ENCODE data around the gene CCR6.

Gene CCR6

GRCh38 chr6:167125855-167126349, 3.0 kb downstream of the CCR6 start:
- H3K4me3 ChIP-seq (replicated peaks in 1 of 2; ENCODE audit: low read depth in 2 of 2, low read length in 2 of 2), result no peak overlapping the region
- DNase-seq (ENCODE audit: low read depth in 2 of 2), result no peak
- TF ChIP-seq, protein P1, sequence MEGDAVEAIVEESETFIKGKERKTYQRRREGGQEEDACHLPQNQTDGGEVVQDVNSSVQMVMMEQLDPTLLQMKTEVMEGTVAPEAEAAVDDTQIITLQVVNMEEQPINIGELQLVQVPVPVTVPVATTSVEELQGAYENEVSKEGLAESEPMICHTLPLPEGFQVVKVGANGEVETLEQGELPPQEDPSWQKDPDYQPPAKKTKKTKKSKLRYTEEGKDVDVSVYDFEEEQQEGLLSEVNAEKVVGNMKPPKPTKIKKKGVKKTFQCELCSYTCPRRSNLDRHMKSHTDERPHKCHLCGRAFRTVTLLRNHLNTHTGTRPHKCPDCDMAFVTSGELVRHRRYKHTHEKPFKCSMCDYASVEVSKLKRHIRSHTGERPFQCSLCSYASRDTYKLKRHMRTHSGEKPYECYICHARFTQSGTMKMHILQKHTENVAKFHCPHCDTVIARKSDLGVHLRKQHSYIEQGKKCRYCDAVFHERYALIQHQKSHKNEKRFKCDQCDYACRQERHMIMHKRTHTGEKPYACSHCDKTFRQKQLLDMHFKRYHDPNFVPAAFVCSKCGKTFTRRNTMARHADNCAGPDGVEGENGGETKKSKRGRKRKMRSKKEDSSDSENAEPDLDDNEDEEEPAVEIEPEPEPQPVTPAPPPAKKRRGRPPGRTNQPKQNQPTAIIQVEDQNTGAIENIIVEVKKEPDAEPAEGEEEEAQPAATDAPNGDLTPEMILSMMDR (IDR thresholded peaks at IDR 0.05; ENCODE audit: low read depth, low read length), result no peak

DNA sequence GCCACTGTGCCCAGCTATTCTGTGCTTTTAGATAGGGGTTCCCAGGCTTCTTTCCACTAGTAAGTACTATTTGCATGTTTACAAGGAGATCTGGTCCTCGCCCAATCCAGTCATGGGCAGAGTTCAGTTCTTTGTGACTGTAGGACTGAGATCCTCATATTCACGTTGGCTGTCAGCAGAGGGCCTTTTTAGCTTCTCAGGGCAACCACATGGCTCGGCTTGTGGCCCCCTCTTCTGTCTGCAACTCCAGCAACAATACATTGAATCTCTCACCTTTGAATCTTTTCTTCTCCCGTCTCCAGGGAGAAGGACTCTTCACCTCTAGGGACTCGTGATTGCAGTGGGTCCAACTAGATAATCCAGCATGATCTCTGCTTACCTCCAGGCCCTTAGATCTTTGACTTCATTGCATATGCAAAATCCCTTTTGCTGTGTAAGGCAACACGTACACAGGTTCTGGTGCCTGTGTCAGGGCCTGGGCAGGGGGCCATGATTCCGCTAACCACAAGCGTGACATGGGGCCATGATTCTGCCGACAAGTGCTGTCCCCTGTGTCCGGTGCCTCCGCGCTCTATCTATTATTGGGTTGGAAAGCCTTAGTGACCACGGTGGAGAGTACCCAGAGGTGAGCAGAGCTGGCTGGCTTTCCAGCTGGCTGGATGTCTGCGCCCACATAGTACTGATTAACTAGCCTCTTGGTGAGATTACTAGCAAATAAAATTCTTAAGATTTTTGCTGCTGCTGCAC, 5.1 kb downstream of the CCR6 start:
- DNase-seq (ENCODE audit: low read depth in 2 of 2), result no peak
- TF ChIP-seq, protein P1 (IDR thresholded peaks at IDR 0.05; ENCODE audit: low read depth, low read length), result no peak
- no peak overlapping the region for H3K4me3 ChIP-seq (replicated peaks in 1 of 2; ENCODE audit: low read depth in 2 of 2, low read length in 2 of 2)

GRCh38 chr6:167129159-167129558, 6.3 kb downstream of the CCR6 start:
- TF ChIP-seq, protein P1 (IDR thresholded peaks at IDR 0.05; ENCODE audit: low read depth, low read length), result no peak
- H3K4me3 ChIP-seq (replicated peaks in 1 of 2; ENCODE audit: low read depth in 2 of 2, low read length in 2 of 2), result no peak overlapping the region
- DNase-seq (ENCODE audit: low read depth in 2 of 2), result no peak

DNA sequence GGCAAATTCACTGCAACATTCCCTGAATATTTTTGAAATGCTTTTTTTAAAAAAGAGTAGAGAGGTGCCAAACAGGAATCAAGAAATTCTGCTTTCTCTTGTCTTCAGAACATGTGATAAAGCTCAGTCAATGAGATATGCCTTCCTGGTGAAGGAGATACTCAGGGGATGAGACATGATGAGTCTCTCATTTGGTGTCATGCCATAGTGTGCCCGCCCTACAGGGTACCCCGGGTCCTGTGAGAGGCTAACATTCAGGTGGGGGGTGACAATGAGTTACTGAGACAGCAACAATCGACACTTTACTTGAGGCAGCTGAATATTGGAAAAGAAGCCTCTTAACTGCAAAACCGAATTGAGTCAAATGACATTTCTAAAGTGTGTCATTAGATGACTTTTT, 6.7 kb downstream of the CCR6 start:
- no peak overlapping the region for H3K4me3 ChIP-seq (replicated peaks in 1 of 2; ENCODE audit: low read depth in 2 of 2, low read length in 2 of 2)
- DNase-seq (ENCODE audit: low read depth in 2 of 2), result no peak
- TF ChIP-seq, protein P1 (IDR thresholded peaks at IDR 0.05; ENCODE audit: low read depth, low read length), result no peak

- DNase-seq (ENCODE audit: low read depth in 2 of 2), result no peak
- TF ChIP-seq, protein P1 (IDR thresholded peaks at IDR 0.05; ENCODE audit: low read depth, low read length), result no peak
- no peak overlapping the region for H3K4me3 ChIP-seq (replicated peaks in 1 of 2; ENCODE audit: low read depth in 2 of 2, low read length in 2 of 2)
Observed at GRCh38 chr6:167130008-167130677, 7.2 kb downstream of the CCR6 start.

DNA sequence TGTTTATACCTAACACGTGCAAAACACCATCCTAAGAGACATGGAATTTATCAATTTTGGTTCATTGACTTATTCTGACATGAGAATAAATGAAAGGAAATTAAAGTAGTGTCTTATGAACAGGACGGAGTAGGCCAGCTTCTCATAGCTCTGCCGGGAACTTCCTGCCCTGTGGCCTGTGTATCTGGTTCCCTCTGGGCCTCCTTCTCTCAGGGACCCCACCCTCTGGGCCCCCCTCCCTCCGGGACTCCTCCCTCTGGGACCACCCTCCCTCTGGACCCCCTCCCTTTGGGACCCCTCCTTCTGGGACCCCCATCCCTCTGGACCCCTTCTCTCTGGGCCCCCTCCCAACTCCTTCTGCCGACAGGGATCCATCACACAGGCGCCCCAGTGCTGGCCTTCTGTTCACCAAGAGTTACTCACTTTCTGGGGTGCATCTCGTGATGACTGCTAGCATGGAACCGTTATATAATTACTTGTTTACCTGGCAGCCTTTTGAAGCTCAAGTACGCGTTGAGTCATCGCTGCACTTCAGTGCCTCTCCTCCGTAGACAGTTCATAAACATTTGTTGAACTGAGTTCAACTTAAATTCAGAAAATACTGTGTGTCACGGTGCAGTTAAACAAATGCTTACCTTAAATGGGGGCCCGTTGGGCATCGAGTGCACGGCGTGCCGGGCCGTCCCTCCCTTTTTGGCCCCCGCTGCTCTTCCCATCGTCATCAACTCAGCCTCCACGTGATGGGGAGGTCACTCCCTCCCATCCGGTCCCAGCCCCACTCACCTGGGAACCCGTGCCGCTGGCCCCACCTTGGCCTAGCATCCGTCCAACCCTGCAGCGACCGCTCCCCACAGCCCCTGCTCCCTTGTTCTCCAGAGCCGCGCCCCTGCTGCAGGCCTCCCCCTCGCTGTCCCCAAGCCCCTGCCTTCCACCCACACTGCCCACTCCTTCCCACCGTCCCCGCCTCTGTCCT, 8.1 kb downstream of the CCR6 start:
- TF ChIP-seq, protein P1 (IDR thresholded peaks at IDR 0.05; ENCODE audit: low read depth, low read length), result no peak
- no peak overlapping the region for H3K4me3 ChIP-seq (replicated peaks in 1 of 2; ENCODE audit: low read depth in 2 of 2, low read length in 2 of 2)
- no peak for DNase-seq (ENCODE audit: low read depth in 2 of 2)
